Endothelial cell of umbilical vein (primary cell): ENCODE measurements around the gene ANKIB1. TPM values are rescaled to one million over a fixed set of nuclear protein-coding genes. Genes with fewer than 3 reads are reported as not detected.
A peak's percentile ranks its signal among the peaks of the same experiment; 100 is the strongest.

Experiments used
- BruUV-seq: library from RNA; stranded (reverse); fragments of 400-500 nt; replicated peaks from 2 replicates; lab custom pipeline; 2021; lab: Mats Ljungman, UMichigan
- CTCF ChIA-PET: fragments of 300-600, 350-600 bp; sonication (Branson Sonifier 250); formaldehyde crosslinking; loops from one replicate; lab custom pipeline; 2021; ENCODE audit warnings: antibody characterized with exemption, inconsistent platforms; lab: Charles Lee
- POLR2A ChIA-PET: fragments of 300-600, 350-600 bp; sonication (Branson Sonifier 250); formaldehyde crosslinking; loops from one replicate; lab custom pipeline; 2021; ENCODE audit warnings: antibody characterized with exemption, inconsistent platforms; lab: Charles Lee
- DNase-seq: peaks from one replicate; pipeline ENCODE4 v3.0.0-alpha.2; 2011; ENCODE audit warnings: low read depth, low spot score
- FAIRE-seq: peaks from 2 replicates; lab custom pipeline; 2011; peaks lifted over from hg19 to GRCh38; lab: Jason Lieb, UNC
- H2AFZ ChIP-seq: 2 replicates; pipeline ENCODE4 v1.6.0; 2012; ENCODE audit warnings: low read depth, low read length, control low read depth, inconsistent platforms
- H3K27ac ChIP-seq: 2 replicates; pipeline ENCODE4 v1.5.1; 2011; ENCODE audit warnings: low read depth, mild to moderate bottlenecking, control low read depth, low read length, moderate library complexity; ENCODE audit not compliant: insufficient read depth
- H3K27me3 ChIP-seq, 2 experiments: 2 replicates each; pipeline versions ENCODE4 v1.6.0 to v1.6.1; 2011; ENCODE audit warnings: low read length in 2 of 2, mixed read lengths in 1 of 2; ENCODE audit not compliant: control insufficient read depth in 2 of 2, insufficient read depth in 2 of 2
- H3K36me3 ChIP-seq, 2 experiments: 2 replicates in 1 of 2; 3 replicates in 1 of 2; pipeline ENCODE4 v1.5.1; 2011; ENCODE audit warnings: low read length in 2 of 2, mild to moderate bottlenecking in 1 of 2, moderate library complexity in 1 of 2; ENCODE audit not compliant: control insufficient read depth in 2 of 2, insufficient read depth in 2 of 2; ENCODE audit errors: extremely low read depth in 1 of 2
- H3K4me1 ChIP-seq: 3 replicates; pipeline ENCODE4 v1.5.1; 2011; ENCODE audit warnings: mild to moderate bottlenecking, low read length; ENCODE audit not compliant: control insufficient read depth, insufficient read depth; ENCODE audit errors: extremely low read depth
- H3K4me2 ChIP-seq: 2 replicates; pipeline ENCODE4 v1.6.1; 2011; ENCODE audit warnings: low read length, control low read depth, mixed read lengths; ENCODE audit not compliant: insufficient read depth
- H3K4me3 ChIP-seq, 3 experiments: fragments of 200-600 bp in 1 of 3; sonication (generic), shearing (Covaris generic) in 1 of 3; replicated peaks in 1 of 3; 2 replicates each; pipeline ENCODE4 v1.5.1; 2011 to 2016; ENCODE audit warnings: control low read depth in 3 of 3, low read length in 3 of 3, mild to moderate bottlenecking in 2 of 3, inconsistent platforms in 1 of 3, low read depth in 1 of 3, moderate library complexity in 1 of 3; ENCODE audit not compliant: insufficient read depth in 1 of 3
- H3K79me2 ChIP-seq: 2 replicates; pipeline ENCODE4 v1.6.0; 2012; ENCODE audit warnings: low read length, inconsistent platforms; ENCODE audit not compliant: control insufficient read depth, insufficient read depth
- H3K9ac ChIP-seq: replicated peaks from 2 replicates; pipeline ENCODE3; 2011; ENCODE audit warnings: low read length, control low read depth; ENCODE audit not compliant: insufficient read depth; ENCODE audit errors: extremely low read depth
- H3K9me1 ChIP-seq: replicated peaks from 3 replicates; pipeline ENCODE4 v1.6.0; 2011; ENCODE audit warnings: mild to moderate bottlenecking, low read length; ENCODE audit not compliant: control insufficient read depth, insufficient read depth; ENCODE audit errors: extremely low read depth
- H3K9me3 ChIP-seq: replicated peaks from 2 replicates; pipeline ENCODE4 v1.5.1; 2012; ENCODE audit warnings: low read length, inconsistent platforms; ENCODE audit not compliant: control insufficient read depth, insufficient read depth
- H4K20me1 ChIP-seq: replicated peaks from 2 replicates; pipeline ENCODE3; 2011; ENCODE audit warnings: mild to moderate bottlenecking, low read length; ENCODE audit not compliant: control insufficient read depth, insufficient read depth; ENCODE audit errors: extremely low read depth
- FOS ChIP-seq: IDR thresholded peaks from 2 replicates; pipeline ENCODE4 v1.6.1; 2011; ENCODE audit warnings: mild to moderate bottlenecking, low read length, moderate library complexity, borderline replicate concordance; ENCODE audit not compliant: insufficient read depth
- dilution Hi-C: fragments of 300-500 bp; cut with MboI; formaldehyde crosslinking; loops from one replicate; pipeline ENCODE4 v1.15.0; 2019; ENCODE audit warnings: low sequenced_read_pairs; ENCODE audit not compliant: extremely low pct_ligation_motif_present
- intact Hi-C: fragments of 100-400 bp; cut with micrococcal nuclease; formaldehyde crosslinking; loops from one replicate; pipeline ENCODE4 v1.10.0; 2022
- polyA plus RNA-seq, 4 experiments: library from polyadenylated mRNA; depleted of rRNA in 3 of 4; stranded (reverse) in 3 of 4; unstranded in 1 of 4; fragments of >200 nt; gene quantifications; 2 replicates each; pipeline versions ENCODE4 v1.2.1 to v1.2.3, GENCODE V29; 2011 to 2012; ENCODE audit warnings: missing spikeins in 1 of 4
- total RNA-seq: library from RNA; stranded (reverse); gene quantifications from 2 replicates; pipeline ENCODE4 v1.2.3, GENCODE V29; 2021
- TF ChIP-seq, protein P1 (sequence below), 2 donors: IDR thresholded peaks; 1 replicate in 1 of 2; 2 replicates in 1 of 2; pipeline ENCODE4 v1.5.1; 2011; ENCODE audit warnings: low read length in 2 of 2, mild to moderate bottlenecking in 2 of 2, moderate library complexity in 2 of 2, control low read depth in 1 of 2, inconsistent platforms in 1 of 2, low read depth in 1 of 2; ENCODE audit not compliant: insufficient read depth in 1 of 2; ENCODE audit errors: extremely low read depth in 1 of 2

ANKIB1 gene
- total and polyA plus RNA-seq, 2 donors (not counting 3 experiments of a cell fraction or from before 2014, with no cell fraction given) = 16.9 to 56.5 TPM

DNA sequence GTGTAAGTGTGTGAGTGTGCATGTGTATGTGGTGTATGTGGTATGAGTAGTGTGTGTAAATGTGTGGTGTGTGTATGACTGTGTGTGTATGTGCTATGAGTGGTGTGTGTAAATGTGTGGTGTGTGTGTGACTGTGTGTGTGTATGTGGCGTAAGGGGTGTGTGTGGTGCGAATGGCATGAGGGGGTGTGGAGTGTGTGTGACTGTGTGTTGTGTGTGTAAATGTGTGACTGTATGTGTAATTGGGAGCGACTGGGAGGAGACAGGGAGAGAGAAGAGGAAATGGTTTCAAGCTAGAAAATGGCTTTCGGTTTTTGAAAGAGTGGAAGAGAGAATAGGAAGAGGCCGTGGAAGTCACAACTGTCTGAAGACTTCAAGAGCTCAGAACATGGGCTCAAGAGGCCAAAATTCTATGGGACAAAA is 177.9 kb downstream of the ANKIB1 start:
- Histone ChIP-seq H3K4me2 (no peak overlapping the region), H3K9me1 (no peaks in the 10 kb centered on the region), H4K20me1 (no peaks in the 10 kb centered on the region), H3K4me3 (no peak overlapping the region), H3K9ac (no peak overlapping the region), H3K79me2 (no peaks in the 10 kb centered on the region), H3K4me1 (no peaks in the 10 kb centered on the region), H2AFZ (peak overlapping the region; percentile 91), H3K9me3 (no peaks in the 10 kb centered on the region), H3K27ac (no peak overlapping the region), H3K27me3 (peaks cover 1 to 7% of the 10 kb centered on the region in 2 experiments), H3K36me3 (no peaks in the 10 kb centered on the region)
- no peak for DNase-seq
- no peak for TF ChIP-seq FOS
- dilution Hi-C loops (no loop called here), intact Hi-C loops (loop anchor here (1.0 kb wide), 3 partner anchors 24 to 177 kb away; partner anchors contain the start of gene GATAD1)
- ChIA-PET CTCF (interaction anchor here (0.7 to 5.4 kb wide), 26 partner anchors 8 to 483 kb away, joined by 3 to 94 read pairs (median 4); partner anchors contain the start of genes AKAP9, GATAD1 and LRRD1), POLR2A (no interaction called here)
- no peak for FAIRE-seq
- BruUV-seq = no TSS peak

DNA sequence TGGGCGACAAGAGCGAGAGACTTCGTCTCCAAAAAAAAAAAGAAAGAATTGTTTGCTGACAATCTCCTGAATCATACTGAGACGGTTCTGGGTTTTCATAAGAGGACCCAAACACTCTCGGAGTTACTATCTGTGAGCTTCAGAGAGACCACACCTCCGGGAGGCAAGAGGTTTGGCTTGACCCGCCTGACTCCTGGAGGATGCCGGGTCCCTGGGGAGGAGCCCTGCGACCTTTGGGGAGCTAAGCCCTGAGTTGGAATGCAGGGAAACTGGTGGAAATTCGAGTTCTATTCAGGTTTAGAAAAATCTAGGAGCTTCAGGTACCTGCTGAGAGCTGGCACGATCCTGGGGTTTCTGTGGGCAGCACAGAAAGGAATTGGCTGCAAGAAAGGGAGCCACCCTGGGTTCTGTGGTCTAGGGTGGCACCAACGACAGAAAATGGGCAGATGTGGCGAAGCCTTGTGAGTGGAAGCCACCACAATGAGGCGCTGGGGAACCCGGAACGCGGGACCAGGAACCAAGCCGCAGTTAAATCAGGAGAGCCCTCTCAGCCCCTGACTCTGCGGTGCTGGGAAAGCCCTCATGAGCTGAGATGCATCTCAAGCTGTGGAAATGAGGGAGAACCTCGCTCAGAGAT is 179.7 kb downstream of the ANKIB1 start:
- no peaks in the 10 kb centered on the region for H3K36me3 ChIP-seq
- no peaks in the 10 kb centered on the region for H3K9me1 ChIP-seq
- no peaks in the 10 kb centered on the region for H3K9me3 ChIP-seq
- no peak overlapping the region for H3K4me3 ChIP-seq
- ChIA-PET CTCF (interaction anchor here (0.7 to 5.4 kb wide), 9 partner anchors 9 to 595 kb away, joined by 3 to 94 read pairs (median 5); partner anchors contain the start of genes GATAD1 and RBM48), POLR2A (no interaction called here)
- H3K79me2 ChIP-seq = no peaks in the 10 kb centered on the region
- no peaks in the 10 kb centered on the region for H3K4me1 ChIP-seq
- no TSS peak for BruUV-seq
- H3K27ac ChIP-seq = no peak overlapping the region
- DNase-seq = no peak
- no peak overlapping the region for H3K4me2 ChIP-seq
- H2AFZ ChIP-seq = peak overlapping the region; percentile 58
- TF ChIP-seq, protein P1, sequence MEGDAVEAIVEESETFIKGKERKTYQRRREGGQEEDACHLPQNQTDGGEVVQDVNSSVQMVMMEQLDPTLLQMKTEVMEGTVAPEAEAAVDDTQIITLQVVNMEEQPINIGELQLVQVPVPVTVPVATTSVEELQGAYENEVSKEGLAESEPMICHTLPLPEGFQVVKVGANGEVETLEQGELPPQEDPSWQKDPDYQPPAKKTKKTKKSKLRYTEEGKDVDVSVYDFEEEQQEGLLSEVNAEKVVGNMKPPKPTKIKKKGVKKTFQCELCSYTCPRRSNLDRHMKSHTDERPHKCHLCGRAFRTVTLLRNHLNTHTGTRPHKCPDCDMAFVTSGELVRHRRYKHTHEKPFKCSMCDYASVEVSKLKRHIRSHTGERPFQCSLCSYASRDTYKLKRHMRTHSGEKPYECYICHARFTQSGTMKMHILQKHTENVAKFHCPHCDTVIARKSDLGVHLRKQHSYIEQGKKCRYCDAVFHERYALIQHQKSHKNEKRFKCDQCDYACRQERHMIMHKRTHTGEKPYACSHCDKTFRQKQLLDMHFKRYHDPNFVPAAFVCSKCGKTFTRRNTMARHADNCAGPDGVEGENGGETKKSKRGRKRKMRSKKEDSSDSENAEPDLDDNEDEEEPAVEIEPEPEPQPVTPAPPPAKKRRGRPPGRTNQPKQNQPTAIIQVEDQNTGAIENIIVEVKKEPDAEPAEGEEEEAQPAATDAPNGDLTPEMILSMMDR (IDR thresholded peaks at IDR 0.05; ENCODE audit: extremely low read depth in 1 of 2, insufficient read depth in 1 of 2, low read depth in 1 of 2, low read length in 2 of 2) = peak in 1 of 2 donors; percentile 13
- TF ChIP-seq FOS = no peak
- dilution Hi-C loops = no loop called here
- intact Hi-C loops = loop anchor here (1.0 kb wide), 1 partner anchor 630 kb away; no protein-coding TSS in a partner anchor
- H3K27me3 ChIP-seq = peaks cover 3 to 9% of the 10 kb centered on the region in 2 experiments
- no peak for FAIRE-seq
- H4K20me1 ChIP-seq = no peaks in the 10 kb centered on the region
- H3K9ac ChIP-seq = no peak overlapping the region
